Chondrocyte (in vitro differentiated cells): ENCODE measurements around the gene STK32B. TPM values are rescaled to one million over a fixed set of nuclear protein-coding genes. Genes with fewer than 3 reads are reported as not detected.

Source experiments
- DNase-seq: peaks from one replicate; pipeline ENCODE4 v3.0.0; 2021; ENCODE audit warnings: mixed read lengths, low spot score
- H3K27ac Mint-ChIP-seq: one replicate; pipeline ENCODE4 v1.8.0; 2021; ENCODE audit warnings: mild to moderate bottlenecking, moderate library complexity, mixed read lengths; ENCODE audit not compliant: unreplicated experiment
- H3K27me3 Mint-ChIP-seq: 2 replicates; pipeline ENCODE4 v1.8.0; 2021; ENCODE audit warnings: low read depth, mixed read lengths
- H3K36me3 Mint-ChIP-seq: 2 replicates; pipeline ENCODE4 v1.8.0; 2021; ENCODE audit warnings: low read depth, mixed read lengths
- H3K4me1 Mint-ChIP-seq: 2 replicates; pipeline ENCODE4 v1.8.0; 2021; ENCODE audit warnings: low read depth, mild to moderate bottlenecking, mixed read lengths
- H3K4me3 Mint-ChIP-seq: one replicate; pipeline ENCODE4 v1.8.0; 2021; ENCODE audit warnings: mild to moderate bottlenecking, moderate library complexity, mixed read lengths; ENCODE audit not compliant: unreplicated experiment
- H3K9me3 Mint-ChIP-seq: 2 replicates; pipeline ENCODE4 v1.8.0; 2021; ENCODE audit warnings: low read depth, mixed read lengths
- CTCF ChIP-seq: fragments of 200-600 bp; sonication (generic); IDR thresholded peaks from 2 replicates; pipeline ENCODE4 v1.5.0; 2021; ENCODE audit warnings: antibody characterized with exemption, mild to moderate bottlenecking, moderate library complexity
- total RNA-seq: library from RNA; stranded (reverse); gene quantifications from 3 replicates; pipeline ENCODE4 v1.2.1, GENCODE V29; 2021

Gene STK32B
- total RNA-seq, 1 donor from 2014 or later, result 14.2 TPM

- Mint-ChIP-seq H3K4me3 (no peak overlapping the region), H3K4me1 (no peaks in the 10 kb centered on the region), H3K27me3 (no peaks in the 10 kb centered on the region), H3K36me3 (peaks cover 6% of the 10 kb centered on the region), H3K9me3 (no peaks in the 10 kb centered on the region), H3K27ac (no peak overlapping the region)
- no peak for TF ChIP-seq CTCF
- DNase-seq, result no peak
Measured at GRCh38 chr4:5467111-5467510, 415.8 kb downstream of the STK32B start.

- H3K4me1 Mint-ChIP-seq, result no peaks in the 10 kb centered on the region
- H3K27me3 Mint-ChIP-seq, result no peaks in the 10 kb centered on the region
- no peak overlapping the region for H3K4me3 Mint-ChIP-seq
- H3K27ac Mint-ChIP-seq, result no peak overlapping the region
- H3K9me3 Mint-ChIP-seq, result no peaks in the 10 kb centered on the region
- H3K36me3 Mint-ChIP-seq, result peaks cover 1% of the 10 kb centered on the region
- TF ChIP-seq CTCF, result no peak
- DNase-seq, result no peak
Measured at GRCh38 chr4:5469151-5469775, 418.0 kb downstream of the STK32B start.

- no peak for TF ChIP-seq CTCF
- H3K9me3 Mint-ChIP-seq, result no peaks in the 10 kb centered on the region
- no peak for DNase-seq
- H3K27me3 Mint-ChIP-seq, result no peaks in the 10 kb centered on the region
- H3K36me3 Mint-ChIP-seq, result peaks cover 1% of the 10 kb centered on the region
- no peaks in the 10 kb centered on the region for H3K4me1 Mint-ChIP-seq
- H3K27ac Mint-ChIP-seq, result no peak overlapping the region
- H3K4me3 Mint-ChIP-seq, result no peak overlapping the region
Measured at GRCh38 chr4:5469861-5470260, 418.6 kb downstream of the STK32B start.

GRCh38 chr4:5470318-5471198 is 419.3 kb downstream of the STK32B start:
- no peaks in the 10 kb centered on the region for H3K9me3 Mint-ChIP-seq
- no peak for DNase-seq
- H3K4me3 Mint-ChIP-seq, result no peak overlapping the region
- H3K27me3 Mint-ChIP-seq, result no peaks in the 10 kb centered on the region
- H3K27ac Mint-ChIP-seq, result no peak overlapping the region
- no peaks in the 10 kb centered on the region for H3K4me1 Mint-ChIP-seq
- no peak for TF ChIP-seq CTCF
- peaks cover 1% of the 10 kb centered on the region for H3K36me3 Mint-ChIP-seq

- no peak for DNase-seq
- H3K9me3 Mint-ChIP-seq, result no peaks in the 10 kb centered on the region
- H3K4me1 Mint-ChIP-seq, result no peaks in the 10 kb centered on the region
- H3K36me3 Mint-ChIP-seq, result peaks cover 1% of the 10 kb centered on the region
- TF ChIP-seq CTCF, result no peak
- H3K27me3 Mint-ChIP-seq, result no peaks in the 10 kb centered on the region
- no peak overlapping the region for H3K4me3 Mint-ChIP-seq
- no peak overlapping the region for H3K27ac Mint-ChIP-seq
Measured at GRCh38 chr4:5471206-5471605, 419.9 kb downstream of the STK32B start.
